Fibroblast of the aortic adventitia (primary cell): Measurements from ENCODE around the gene PLD5. TPM values are rescaled to one million over a fixed set of nuclear protein-coding genes. Genes with fewer than 3 reads are reported as not detected.

Experiments used
- DNase-seq: peaks from one replicate; pipeline ENCODE4 v3.0.0-alpha.2; 2010; ENCODE audit warnings: low read depth
- H3K4me3 ChIP-seq: 2 replicates; pipeline ENCODE4 v1.5.1; 2011; ENCODE audit warnings: low read depth, mild to moderate bottlenecking, control low read depth, low read length, moderate library complexity
- total RNA-seq: library from RNA; depleted of rRNA; stranded (reverse); fragments of >200 nt; gene quantifications from 2 replicates; pipeline ENCODE4 v1.2.3, GENCODE V29; 2012; ENCODE audit warnings: low replicate concordance
- TF ChIP-seq, protein P1 (sequence below): IDR thresholded peaks from 2 replicates; pipeline ENCODE4 v1.5.1; 2011; ENCODE audit warnings: mild to moderate bottlenecking, low read length, control low read depth, inconsistent platforms; ENCODE audit not compliant: insufficient read depth

The PLD5 gene
- total RNA-seq, 1 donor, result under 0.01 TPM

DNA sequence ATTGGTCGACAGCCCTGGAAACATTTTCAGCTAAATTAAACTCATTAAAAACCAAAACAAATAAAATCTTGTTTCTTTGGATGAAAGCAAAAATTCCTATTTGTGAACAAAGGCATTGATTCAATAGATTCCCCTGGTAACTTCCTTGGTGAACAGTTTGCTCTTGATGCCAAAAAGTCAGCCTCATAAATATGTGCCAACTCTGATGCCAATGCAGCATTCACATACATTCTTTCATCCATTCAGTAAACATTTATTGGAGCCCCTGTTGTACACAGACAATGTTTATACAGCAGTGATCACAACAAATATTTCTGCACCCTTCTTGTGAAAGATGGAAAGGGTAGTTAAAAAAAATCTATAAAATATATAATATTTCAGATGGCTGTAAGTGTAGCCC, 107.8 kb downstream of the PLD5 start:
- TF ChIP-seq, protein P1, sequence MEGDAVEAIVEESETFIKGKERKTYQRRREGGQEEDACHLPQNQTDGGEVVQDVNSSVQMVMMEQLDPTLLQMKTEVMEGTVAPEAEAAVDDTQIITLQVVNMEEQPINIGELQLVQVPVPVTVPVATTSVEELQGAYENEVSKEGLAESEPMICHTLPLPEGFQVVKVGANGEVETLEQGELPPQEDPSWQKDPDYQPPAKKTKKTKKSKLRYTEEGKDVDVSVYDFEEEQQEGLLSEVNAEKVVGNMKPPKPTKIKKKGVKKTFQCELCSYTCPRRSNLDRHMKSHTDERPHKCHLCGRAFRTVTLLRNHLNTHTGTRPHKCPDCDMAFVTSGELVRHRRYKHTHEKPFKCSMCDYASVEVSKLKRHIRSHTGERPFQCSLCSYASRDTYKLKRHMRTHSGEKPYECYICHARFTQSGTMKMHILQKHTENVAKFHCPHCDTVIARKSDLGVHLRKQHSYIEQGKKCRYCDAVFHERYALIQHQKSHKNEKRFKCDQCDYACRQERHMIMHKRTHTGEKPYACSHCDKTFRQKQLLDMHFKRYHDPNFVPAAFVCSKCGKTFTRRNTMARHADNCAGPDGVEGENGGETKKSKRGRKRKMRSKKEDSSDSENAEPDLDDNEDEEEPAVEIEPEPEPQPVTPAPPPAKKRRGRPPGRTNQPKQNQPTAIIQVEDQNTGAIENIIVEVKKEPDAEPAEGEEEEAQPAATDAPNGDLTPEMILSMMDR, result no peak
- no peak overlapping the region for H3K4me3 ChIP-seq
- DNase-seq, result no peak

DNA sequence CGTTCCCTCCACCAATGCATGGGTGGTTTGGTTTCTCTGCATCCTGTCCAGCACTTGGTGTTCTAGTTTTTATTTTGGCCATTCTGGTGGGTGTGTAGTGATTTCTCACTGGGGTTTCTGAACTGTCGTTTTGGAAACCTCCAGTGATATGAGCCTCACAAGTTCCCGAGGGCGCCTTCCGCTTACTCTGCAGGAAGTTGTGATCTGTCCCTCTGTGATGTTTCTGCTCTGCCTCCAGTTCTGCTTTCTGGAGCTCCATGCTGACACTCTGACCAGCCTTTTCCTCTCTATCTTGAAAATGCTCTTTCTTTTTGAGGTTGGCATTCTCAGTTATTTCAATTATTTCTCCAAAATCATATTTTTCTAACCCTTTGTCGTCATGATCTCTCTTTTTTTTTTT, 111.6 kb downstream of the PLD5 start:
- DNase-seq, result no peak
- H3K4me3 ChIP-seq, result no peak overlapping the region
- TF ChIP-seq, protein P1, result no peak

GRCh38 chr1:242411901-242412300, 112.6 kb downstream of the PLD5 start:
- TF ChIP-seq, protein P1, result no peak
- H3K4me3 ChIP-seq, result no peak overlapping the region
- no peak for DNase-seq

GRCh38 chr1:242405947-242406346, 118.5 kb downstream of the PLD5 start:
- TF ChIP-seq, protein P1, result no peak
- H3K4me3 ChIP-seq, result no peak overlapping the region
- no peak for DNase-seq

GRCh38 chr1:242404296-242404695, 120.2 kb downstream of the PLD5 start:
- no peak for DNase-seq
- H3K4me3 ChIP-seq, result no peak overlapping the region
- TF ChIP-seq, protein P1, result no peak

DNA sequence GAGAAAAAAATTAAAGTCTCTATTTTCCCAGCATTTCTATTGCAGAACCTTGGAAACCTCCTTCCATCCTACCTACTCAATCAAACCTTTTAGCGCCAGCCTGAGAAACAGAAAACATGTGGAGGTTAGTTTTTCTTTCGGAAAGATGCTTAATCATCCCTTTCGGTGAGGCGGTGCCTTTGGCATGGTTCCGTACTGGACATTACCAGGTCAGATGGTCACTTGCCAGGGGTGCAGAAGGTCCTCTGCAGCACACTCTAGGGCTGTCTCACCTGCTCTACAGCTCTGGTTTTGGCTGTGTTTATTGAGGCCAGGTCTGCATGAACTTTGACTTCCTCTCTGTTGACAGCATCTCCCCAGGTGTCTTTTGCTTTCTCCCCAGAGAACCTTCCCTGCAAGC, 121.5 kb downstream of the PLD5 start:
- no peak overlapping the region for H3K4me3 ChIP-seq
- TF ChIP-seq, protein P1, result no peak
- no peak for DNase-seq

DNA sequence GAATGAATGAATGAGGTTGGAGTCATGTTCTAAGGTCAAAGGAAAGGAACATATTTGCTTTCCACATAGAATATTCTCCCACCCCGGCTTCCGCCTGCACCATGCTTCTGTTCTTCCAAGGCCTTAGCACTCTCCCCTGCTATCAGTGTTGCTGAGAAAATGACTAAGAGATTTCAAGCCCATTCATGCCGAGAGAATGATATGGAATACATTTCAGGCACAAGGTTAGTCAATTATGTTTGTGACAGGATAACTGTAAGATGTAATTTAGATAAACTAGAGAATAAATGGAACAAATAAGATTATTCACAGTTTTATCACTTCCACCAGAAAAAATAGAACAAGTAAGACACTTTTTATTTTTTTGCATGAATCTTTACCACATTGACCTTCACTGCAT, 122.6 kb downstream of the PLD5 start:
- TF ChIP-seq, protein P1, result no peak
- no peak for DNase-seq
- H3K4me3 ChIP-seq, result no peak overlapping the region
